Measurements from ENCODE around the gene CNMD. TPM values are rescaled to one million over a fixed set of nuclear protein-coding genes. Genes with fewer than 3 reads are reported as not detected.

The CNMD gene
- polyA plus RNA-seq, 2 of the 4 experiments (the other 2 are of a cell fraction) = not detected

GRCh38 chr13:52765611-52766390, 26.2 kb upstream of the CNMD start:
- 25% methylated on average over 11 of the region's 11 CpGs for WGBS (ENCODE audit: missing lambda C conversion rate)
- FAIRE-seq (no peak), ATAC-seq (no peak), DNase-seq (ENCODE audit: low read depth in 1 of 2, low spot score in 1 of 2) (no peak)
- POLR2A ChIA-PET = no interaction called here
- H3K4me1 ChIP-seq = no peaks in the 10 kb centered on the region
- H3K4me2 ChIP-seq = no peak overlapping the region
- no peak overlapping the region for H3K27ac ChIP-seq
- no peak overlapping the region for H3K4me3 ChIP-seq
- CTCF ChIA-PET = interaction anchor here (0.6 to 0.7 kb wide), 2 partner anchors 10 to 44 kb away, joined by 3 read pairs; no protein-coding TSS in a partner anchor
- no peaks in the 10 kb centered on the region for H3K9me3 ChIP-seq
- TF ChIP-seq ZFP36 (IDR thresholded peaks at IDR 0.05; ENCODE audit: borderline replicate concordance, partially characterized antibody) (no peak), MYC (IDR thresholded peaks at IDR 0.05; ENCODE audit: borderline replicate concordance, low read length) (no peak), POLR2AphosphoS2 (conservative IDR thresholded peaks at IDR 0.05; ENCODE audit: low read length) (no peak)
- TF ChIP-seq, protein P1, sequence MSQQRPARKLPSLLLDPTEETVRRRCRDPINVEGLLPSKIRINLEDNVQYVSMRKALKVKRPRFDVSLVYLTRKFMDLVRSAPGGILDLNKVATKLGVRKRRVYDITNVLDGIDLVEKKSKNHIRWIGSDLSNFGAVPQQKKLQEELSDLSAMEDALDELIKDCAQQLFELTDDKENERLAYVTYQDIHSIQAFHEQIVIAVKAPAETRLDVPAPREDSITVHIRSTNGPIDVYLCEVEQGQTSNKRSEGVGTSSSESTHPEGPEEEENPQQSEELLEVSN (IDR thresholded peaks at IDR 0.05; ENCODE audit: borderline replicate concordance, low read depth) = no peak
- TF ChIP-seq, protein P2, sequence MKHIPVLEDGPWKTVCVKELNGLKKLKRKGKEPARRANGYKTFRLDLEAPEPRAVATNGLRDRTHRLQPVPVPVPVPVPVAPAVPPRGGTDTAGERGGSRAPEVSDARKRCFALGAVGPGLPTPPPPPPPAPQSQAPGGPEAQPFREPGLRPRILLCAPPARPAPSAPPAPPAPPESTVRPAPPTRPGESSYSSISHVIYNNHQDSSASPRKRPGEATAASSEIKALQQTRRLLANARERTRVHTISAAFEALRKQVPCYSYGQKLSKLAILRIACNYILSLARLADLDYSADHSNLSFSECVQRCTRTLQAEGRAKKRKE (CRISPR knock-in tag; IDR thresholded peaks at IDR 0.05; ENCODE audit: low read depth) = no peak
- TF ChIP-seq, protein P3, sequence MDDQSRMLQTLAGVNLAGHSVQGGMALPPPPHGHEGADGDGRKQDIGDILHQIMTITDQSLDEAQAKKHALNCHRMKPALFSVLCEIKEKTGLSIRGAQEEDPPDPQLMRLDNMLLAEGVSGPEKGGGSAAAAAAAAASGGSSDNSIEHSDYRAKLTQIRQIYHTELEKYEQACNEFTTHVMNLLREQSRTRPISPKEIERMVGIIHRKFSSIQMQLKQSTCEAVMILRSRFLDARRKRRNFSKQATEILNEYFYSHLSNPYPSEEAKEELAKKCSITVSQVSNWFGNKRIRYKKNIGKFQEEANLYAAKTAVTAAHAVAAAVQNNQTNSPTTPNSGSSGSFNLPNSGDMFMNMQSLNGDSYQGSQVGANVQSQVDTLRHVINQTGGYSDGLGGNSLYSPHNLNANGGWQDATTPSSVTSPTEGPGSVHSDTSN (IDR thresholded peaks at IDR 0.05) = no peak

DNA sequence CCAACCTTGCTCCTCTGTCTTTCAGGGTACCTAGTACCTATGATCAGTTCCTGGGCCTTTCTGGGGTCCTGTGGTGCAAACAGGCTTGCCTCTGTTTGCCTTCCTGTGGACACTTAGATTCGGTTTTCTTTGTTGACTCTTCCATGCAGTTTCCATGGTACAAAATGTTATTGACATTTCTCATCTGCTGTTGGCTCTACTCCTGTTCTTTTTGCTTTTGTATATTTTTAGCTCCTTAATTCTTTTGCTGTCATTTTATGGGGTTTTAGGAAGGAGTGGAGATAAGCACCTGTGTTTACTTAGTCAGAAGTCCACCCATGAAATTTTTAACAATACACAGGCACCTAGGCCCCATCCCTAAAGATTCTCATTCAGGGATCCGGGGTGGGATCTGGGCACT, 20.5 kb upstream of the CNMD start:
- POLR2A ChIA-PET = no interaction called here
- ATAC-seq = no peak
- WGBS (ENCODE audit: missing lambda C conversion rate) = 0% methylated on average over 2 of the region's 2 CpGs
- Histone ChIP-seq H3K4me1 (no peaks in the 10 kb centered on the region), H3K4me2 (no peak overlapping the region), H3K27ac (no peak overlapping the region), H3K4me3 (no peak overlapping the region), H3K9me3 (no peaks in the 10 kb centered on the region)
- CTCF ChIA-PET = no interaction called here
- no peak for DNase-seq (ENCODE audit: low read depth in 1 of 2, low spot score in 1 of 2)
- no peak for FAIRE-seq
- no peak for TF ChIP-seq TFCP2L1 (CRISPR knock-in tag; IDR thresholded peaks at IDR 0.05)
- no peak for TF ChIP-seq HDAC2 (IDR thresholded peaks at IDR 0.05)
- no peak for TF ChIP-seq BCL3 (IDR thresholded peaks at IDR 0.05)
- TF ChIP-seq TP53 (CRISPR knock-in tag; IDR thresholded peaks at IDR 0.05) = no peak
- TF ChIP-seq JUNB (IDR thresholded peaks at IDR 0.05) = no peak
- TF ChIP-seq MYC (IDR thresholded peaks at IDR 0.05; ENCODE audit: borderline replicate concordance, low read length) = no peak
- no peak for TF ChIP-seq POLR2AphosphoS2 (conservative IDR thresholded peaks at IDR 0.05; ENCODE audit: low read length)
- no peak for TF ChIP-seq ELK1 (IDR thresholded peaks at IDR 0.05; ENCODE audit: low read depth, low read length)
- no peak for TF ChIP-seq HOXB5 (CRISPR knock-in tag; IDR thresholded peaks at IDR 0.05)
- TF ChIP-seq CTCF (IDR thresholded peaks at IDR 0.05) = no peak
- TF ChIP-seq RFX5 (IDR thresholded peaks at IDR 0.05) = no peak
- TF ChIP-seq REST (IDR thresholded peaks at IDR 0.05) = no peak
